Keratinocyte (primary cell): ENCODE measurements around the gene HELZ2. TPM values are rescaled to one million over a fixed set of nuclear protein-coding genes. Genes with fewer than 3 reads are reported as not detected.

Experiments used
- DNase-seq: peaks from one replicate; pipeline ENCODE4 v3.0.0-alpha.2; 2011; ENCODE audit warnings: low read depth, missing footprints, low spot score
- FAIRE-seq: peaks from 2 replicates; lab custom pipeline; 2011; peaks lifted over from hg19 to GRCh38; lab: Jason Lieb, UNC
- H2AFZ ChIP-seq: 2 replicates; pipeline ENCODE4 v1.6.0; 2012; ENCODE audit warnings: low read length, control low read depth, inconsistent platforms; ENCODE audit not compliant: control insufficient read depth
- H3K27ac ChIP-seq: 2 replicates; pipeline ENCODE4 v1.5.1; 2011; ENCODE audit warnings: low read length; ENCODE audit not compliant: control insufficient read depth, insufficient read depth
- H3K27me3 ChIP-seq: 3 replicates; pipeline ENCODE4 v1.6.0; 2011; ENCODE audit warnings: low read length; ENCODE audit not compliant: control insufficient read depth, insufficient read depth; ENCODE audit errors: extremely low read depth
- H3K36me3 ChIP-seq, 2 experiments: 2 replicates in 1 of 2; 3 replicates in 1 of 2; pipeline ENCODE4 v1.5.1; 2011; ENCODE audit warnings: low read length in 2 of 2, mild to moderate bottlenecking in 1 of 2; ENCODE audit not compliant: control insufficient read depth in 2 of 2, insufficient read depth in 2 of 2; ENCODE audit errors: extremely low read depth in 1 of 2
- H3K4me1 ChIP-seq: 3 replicates; pipeline ENCODE4 v1.5.1; 2011; ENCODE audit warnings: low read length; ENCODE audit not compliant: control insufficient read depth, insufficient read depth; ENCODE audit errors: extremely low read depth
- H3K4me2 ChIP-seq: 3 replicates; pipeline ENCODE4 v1.6.0; 2011; ENCODE audit warnings: low read depth, low read length; ENCODE audit not compliant: control insufficient read depth, insufficient read depth; ENCODE audit errors: extremely low read depth
- H3K4me3 ChIP-seq, 3 experiments: fragments of 200-600 bp in 1 of 3; sonication (generic) in 1 of 3; 2 replicates in 2 of 3; 3 replicates in 1 of 3; pipeline ENCODE4 v1.5.1; 2011 to 2016; ENCODE audit warnings: low read length in 3 of 3, mild to moderate bottlenecking in 3 of 3, control low read depth in 2 of 3, inconsistent platforms in 1 of 3, low read depth in 1 of 3, mixed read lengths in 1 of 3, mixed run types in 1 of 3, moderate library complexity in 1 of 3; ENCODE audit not compliant: control insufficient read depth in 2 of 3, insufficient read depth in 2 of 3; ENCODE audit errors: extremely low read depth in 1 of 3
- H3K79me2 ChIP-seq: 2 replicates; pipeline ENCODE4 v1.6.0; 2012; ENCODE audit warnings: low read length; ENCODE audit not compliant: control insufficient read depth, insufficient read depth
- H3K9ac ChIP-seq: 3 replicates; pipeline ENCODE4 v1.6.0; 2011; ENCODE audit warnings: low read length; ENCODE audit not compliant: control insufficient read depth, insufficient read depth; ENCODE audit errors: extremely low read depth
- H3K9me1 ChIP-seq: 3 replicates; pipeline ENCODE4 v1.6.0; 2011; ENCODE audit warnings: low read length; ENCODE audit not compliant: control insufficient read depth, insufficient read depth; ENCODE audit errors: extremely low read depth
- H3K9me3 ChIP-seq: 2 replicates; pipeline ENCODE4 v1.5.1; 2012; ENCODE audit warnings: low read depth, low read length; ENCODE audit not compliant: control insufficient read depth
- H4K20me1 ChIP-seq: 3 replicates; pipeline ENCODE4 v1.6.0; 2011; ENCODE audit warnings: low read length; ENCODE audit not compliant: control insufficient read depth, insufficient read depth; ENCODE audit errors: extremely low read depth
- CTCF ChIP-seq, 3 experiments: IDR thresholded peaks in 1 of 3; conservative IDR thresholded peaks in 1 of 3; optimal IDR thresholded peaks in 1 of 3; 2 replicates in 2 of 3; 3 replicates in 1 of 3; pipeline versions ENCODE3 to v1.5.1; 2011; ENCODE audit warnings: low read length in 3 of 3, mild to moderate bottlenecking in 3 of 3, moderate library complexity in 2 of 3, control low read depth in 1 of 3, inconsistent platforms in 1 of 3; ENCODE audit not compliant: insufficient read depth in 2 of 3; ENCODE audit errors: extremely low read depth in 1 of 3
- EZH2 ChIP-seq: IDR thresholded peaks from one replicate; pipeline ENCODE4 v1.6.1; 2012; ENCODE audit warnings: inconsistent platforms, mild to moderate bottlenecking, low read length, moderate library complexity
- dilution Hi-C: fragments of 300-500 bp; cut with MboI; formaldehyde crosslinking; loops from one replicate; pipeline ENCODE4 v1.7.0; 2020; ENCODE audit warnings: low sequenced_read_pairs; ENCODE audit not compliant: extremely low pct_ligation_motif_present
- polyA plus RNA-seq, 5 experiments: library from polyadenylated mRNA; depleted of rRNA in 3 of 5; stranded (reverse) in 3 of 5; stranded (forward) in 1 of 5; unstranded in 1 of 5; fragments of >200 nt; gene quantifications; 1 replicate in 1 of 5; 2 replicates in 3 of 5; 3 replicates in 1 of 5; pipeline versions ENCODE4 v1.2.1 to v1.2.3, GENCODE V29; 2011 to 2012; ENCODE audit warnings: missing spikeins in 2 of 5, low read depth in 1 of 5, low replicate concordance in 1 of 5

The HELZ2 gene
- polyA plus RNA-seq, 1 donor (not counting 4 experiments of a cell fraction or from before 2014, with no cell fraction given) = 14.8 TPM

GRCh38 chr20:63596423-63596822 lies 22.4 kb upstream of the HELZ2 start:
- Histone ChIP-seq H2AFZ (no peak overlapping the region), H3K27me3 (no peaks in the 10 kb centered on the region), H3K9me3 (no peaks in the 10 kb centered on the region), H3K9me1 (no peaks in the 10 kb centered on the region), H3K27ac (no peak overlapping the region), H4K20me1 (no peaks in the 10 kb centered on the region), H3K4me1 (no peaks in the 10 kb centered on the region), H3K4me3 (no peak overlapping the region), H3K4me2 (no peak overlapping the region), H3K36me3 (peaks cover 14 to 23% of the 10 kb centered on the region in 2 experiments), H3K79me2 (no peaks in the 10 kb centered on the region), H3K9ac (no peak overlapping the region)
- dilution Hi-C loops = no loop called here
- TF ChIP-seq EZH2 = no peak
- no peak for DNase-seq
- no peak for FAIRE-seq

- dilution Hi-C loops = no loop called here
- no peak overlapping the region for H3K9ac ChIP-seq
- no peak overlapping the region for H3K4me2 ChIP-seq
- no peak overlapping the region for H3K27ac ChIP-seq
- DNase-seq (no peak), FAIRE-seq (no peak)
- H3K4me3 ChIP-seq = no peak overlapping the region
- no peaks in the 10 kb centered on the region for H3K79me2 ChIP-seq
- TF ChIP-seq CTCF (optimal IDR thresholded peaks at IDR 0.05 in 1 of 3, IDR thresholded peaks at IDR 0.05 in 1 of 3, conservative IDR thresholded peaks at IDR 0.05 in 1 of 3; ENCODE audit: extremely low read depth in 1 of 3, insufficient read depth in 2 of 3, low read length in 3 of 3) = no peak
- no peak for TF ChIP-seq EZH2
- H3K27me3 ChIP-seq = no peaks in the 10 kb centered on the region
- no peaks in the 10 kb centered on the region for H3K9me3 ChIP-seq
- H4K20me1 ChIP-seq = no peaks in the 10 kb centered on the region
- no peaks in the 10 kb centered on the region for H3K4me1 ChIP-seq
- H3K9me1 ChIP-seq = no peaks in the 10 kb centered on the region
- peaks cover 16 to 22% of the 10 kb centered on the region in 2 experiments for H3K36me3 ChIP-seq
- H2AFZ ChIP-seq = no peak overlapping the region
These were observed 21.5 kb upstream of the HELZ2 start for GRCh38 chr20:63595416-63596127.
